Stimulated activated CD4-positive, alpha-beta T cell treated with anti-CD3 and anti-CD28 coated beads, Interleukin-15, amount 100 ng/mL, for 1 hour (primary cell): Measurements from ENCODE around the gene SNTG2.
"Not testable (repeated sequence)": the region's sequence is repeated elsewhere in the genome, so short reads cannot be mapped to it uniquely, and the experiment has no call there.

Experiments
- DNase-seq, 2 donors: peaks; one replicate each; pipeline ENCODE4 v3.0.0-alpha.2; 2020; ENCODE audit warnings: low read depth in 1 of 2, low spot score in 1 of 2

Gene SNTG2

DNA sequence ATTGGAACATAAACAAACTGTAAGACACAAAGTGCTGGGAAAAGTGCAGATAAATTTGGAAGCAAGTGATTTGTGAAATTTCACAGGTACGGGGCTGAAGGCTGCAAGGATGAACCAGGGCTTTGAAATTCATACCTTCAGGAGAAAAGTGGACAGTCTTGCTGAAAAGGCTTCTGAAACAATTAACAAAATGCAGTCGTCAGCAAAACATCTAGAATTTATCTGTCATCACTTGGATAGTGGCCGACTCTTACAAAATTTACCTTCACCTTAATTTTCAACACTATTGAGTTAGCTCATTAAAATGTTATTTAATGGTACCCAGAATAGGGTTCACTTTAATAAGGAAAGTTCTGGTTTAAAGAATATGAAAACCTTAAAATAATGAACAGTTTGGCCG, 138.3 kb downstream of the SNTG2 start:
- no peak for DNase-seq

DNA sequence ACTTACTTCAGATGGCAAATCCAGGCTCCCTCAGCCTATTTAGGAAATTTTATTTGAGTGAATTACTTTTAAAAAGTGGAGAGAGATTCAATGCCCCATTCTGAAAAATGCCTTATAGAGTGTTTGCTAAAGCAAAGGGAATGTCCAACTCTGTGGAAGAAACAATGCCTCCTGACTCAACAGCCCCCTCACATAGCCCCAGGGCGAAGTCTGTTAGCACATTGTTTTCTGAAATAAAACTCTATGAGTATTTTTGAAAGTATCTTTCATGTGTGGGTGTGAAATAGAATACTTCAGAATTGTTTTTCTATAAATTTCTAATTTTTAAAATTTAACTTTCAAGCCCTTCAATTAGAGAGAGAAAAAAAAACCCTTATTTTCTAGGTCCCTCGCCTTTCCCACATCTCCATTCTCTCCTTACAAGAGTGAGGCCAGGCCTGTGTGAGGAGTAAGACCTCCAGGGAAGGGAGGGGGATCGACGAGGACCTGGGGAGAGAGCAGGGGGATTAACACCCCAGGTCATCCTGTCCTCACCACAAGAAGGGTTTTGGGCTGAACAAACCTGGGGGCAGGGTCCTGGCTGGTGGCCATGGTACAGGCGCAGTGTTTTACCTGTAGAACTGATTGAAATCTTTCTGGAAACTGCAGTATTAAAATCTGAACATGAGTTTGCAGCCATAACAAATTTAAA, 141.4 kb downstream of the SNTG2 start:
- no peak for DNase-seq

GRCh38 chr2:1093668-1094067, 143.0 kb downstream of the SNTG2 start:
- DNase-seq, result not testable (repeated sequence)

DNA sequence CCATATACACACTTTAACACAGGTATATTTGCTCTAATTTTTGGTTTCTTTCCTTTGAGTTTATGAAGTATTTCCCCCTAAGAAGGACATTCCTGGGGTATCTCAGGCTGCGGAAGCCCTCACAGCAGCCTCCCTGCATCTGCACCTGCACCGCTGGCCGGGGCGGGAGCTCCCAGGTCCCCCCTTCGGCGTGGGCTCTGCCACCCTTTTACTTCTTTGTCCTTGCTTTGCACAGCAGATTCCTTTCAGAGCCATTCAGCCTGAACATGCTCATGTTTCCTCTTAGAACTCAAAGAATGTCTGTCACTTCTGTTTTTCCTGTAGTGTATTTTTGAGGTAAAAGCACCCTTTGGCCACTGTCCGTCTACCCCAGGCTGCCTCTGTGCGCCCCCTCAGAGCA, 146.5 kb downstream of the SNTG2 start:
- no peak for DNase-seq

GRCh38 chr2:1099418-1099817, 148.8 kb downstream of the SNTG2 start:
- DNase-seq, result no peak

DNA sequence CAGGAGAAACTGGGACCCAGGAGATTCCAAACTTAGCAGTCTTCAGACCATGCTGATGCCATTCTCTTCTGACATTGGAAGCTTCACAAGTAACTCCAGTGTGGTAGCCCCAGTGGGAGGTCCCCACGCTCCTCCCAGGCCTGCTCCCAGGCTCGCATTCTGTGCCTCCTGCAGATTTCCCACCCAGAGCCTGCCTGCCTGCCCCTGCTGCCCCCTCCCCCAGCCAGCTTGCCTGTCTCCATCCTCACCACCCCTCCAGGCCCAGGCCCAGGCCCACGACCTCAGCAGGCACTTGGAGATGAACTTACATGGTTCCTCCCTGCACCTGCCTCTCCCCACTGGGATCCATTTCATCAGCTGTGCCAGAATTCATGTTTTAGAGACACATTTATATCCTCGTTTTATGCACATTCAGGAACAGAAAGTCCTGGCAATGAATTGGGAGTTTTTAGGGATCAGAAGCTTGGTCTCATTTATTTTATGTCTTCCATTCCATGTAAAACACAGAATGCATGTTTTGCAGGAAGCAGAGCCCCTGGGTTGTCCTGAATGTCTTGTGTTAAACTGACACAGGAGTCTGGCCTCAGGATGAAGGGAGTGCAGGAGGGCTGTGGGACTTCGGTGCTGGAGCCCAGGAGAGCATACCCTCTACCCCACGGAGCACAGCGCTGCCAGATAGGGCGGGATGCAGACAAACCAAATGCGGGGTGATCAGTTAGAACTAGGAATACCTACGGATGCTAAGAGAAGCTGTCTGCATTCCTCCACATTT, 150.5 kb downstream of the SNTG2 start:
- DNase-seq, result no peak

- no peak for DNase-seq
Measured at GRCh38 chr2:1101982-1102590, 151.4 kb downstream of the SNTG2 start.

DNA sequence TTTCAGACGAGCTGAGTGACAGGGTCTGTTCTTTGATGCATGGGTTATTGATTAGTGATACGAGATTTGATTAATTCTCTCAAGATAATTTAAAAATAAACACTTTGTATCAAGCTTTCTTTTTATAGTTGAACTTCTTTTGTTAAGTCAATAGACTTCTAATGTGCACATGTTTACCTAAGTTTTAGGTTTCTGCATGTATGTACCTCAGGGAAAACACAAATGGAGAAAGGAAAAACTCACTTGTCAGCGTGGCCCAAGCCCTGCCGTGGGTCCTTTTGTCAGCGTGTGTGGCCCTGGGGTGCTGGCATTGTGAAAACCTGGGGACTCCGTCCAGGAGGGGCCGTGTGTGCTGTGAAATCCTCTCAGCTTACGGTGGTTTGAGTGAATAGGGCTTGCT, 153.7 kb downstream of the SNTG2 start:
- no peak for DNase-seq

DNA sequence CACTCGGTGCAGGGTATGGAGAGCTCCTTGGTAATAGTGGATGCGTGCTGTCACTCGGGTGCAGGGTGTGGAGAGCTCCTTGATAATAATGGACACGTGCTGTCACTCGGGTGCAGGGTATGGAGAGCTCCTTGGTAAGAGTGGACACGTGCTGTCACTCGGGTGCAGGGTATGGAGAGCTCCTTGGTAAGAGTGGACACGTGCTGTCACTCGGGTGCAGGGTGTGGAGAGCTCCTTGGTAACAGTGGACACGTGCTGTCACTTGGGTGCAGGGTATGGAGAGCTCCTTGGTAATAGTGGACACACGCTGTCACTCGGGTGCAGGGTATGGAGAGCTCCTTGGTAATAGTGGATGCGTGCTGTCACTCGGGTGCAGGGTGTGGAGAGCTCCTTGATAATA, 155.7 kb downstream of the SNTG2 start:
- not testable (repeated sequence) for DNase-seq

DNA sequence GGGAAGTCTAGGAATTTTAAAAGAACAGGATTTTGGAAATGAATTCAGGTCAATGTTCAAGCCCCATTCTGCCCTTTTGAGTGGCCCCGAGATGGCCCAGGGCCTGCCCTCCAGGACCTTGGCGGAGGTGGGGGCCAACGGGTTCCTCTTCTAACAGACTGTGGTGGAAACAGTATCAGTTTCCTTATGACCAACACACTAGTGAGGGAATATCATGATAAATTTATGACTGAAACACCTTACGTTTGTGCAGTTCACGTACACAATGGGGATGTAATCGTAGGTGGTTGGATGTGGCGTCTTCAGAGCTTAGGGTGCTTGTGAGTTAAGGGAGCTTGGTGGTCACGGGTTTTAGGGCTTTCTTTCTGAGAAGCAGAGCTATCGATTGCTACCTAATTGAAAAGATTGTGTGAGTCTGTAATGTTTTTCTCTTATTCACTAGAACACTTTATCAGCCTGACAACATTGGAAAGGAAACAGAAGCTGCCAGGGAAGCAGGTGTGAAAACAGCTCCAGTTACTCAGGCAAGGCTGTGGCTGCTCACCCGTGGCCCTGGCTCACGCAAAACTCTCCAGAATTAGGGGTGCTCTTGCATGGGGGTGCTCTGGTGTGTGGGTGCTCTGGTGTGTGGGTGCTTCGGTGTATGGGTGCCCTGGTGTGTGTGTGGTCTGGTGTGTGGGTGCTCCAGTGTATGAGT, 165.3 kb downstream of the SNTG2 start:
- no peak for DNase-seq

DNA sequence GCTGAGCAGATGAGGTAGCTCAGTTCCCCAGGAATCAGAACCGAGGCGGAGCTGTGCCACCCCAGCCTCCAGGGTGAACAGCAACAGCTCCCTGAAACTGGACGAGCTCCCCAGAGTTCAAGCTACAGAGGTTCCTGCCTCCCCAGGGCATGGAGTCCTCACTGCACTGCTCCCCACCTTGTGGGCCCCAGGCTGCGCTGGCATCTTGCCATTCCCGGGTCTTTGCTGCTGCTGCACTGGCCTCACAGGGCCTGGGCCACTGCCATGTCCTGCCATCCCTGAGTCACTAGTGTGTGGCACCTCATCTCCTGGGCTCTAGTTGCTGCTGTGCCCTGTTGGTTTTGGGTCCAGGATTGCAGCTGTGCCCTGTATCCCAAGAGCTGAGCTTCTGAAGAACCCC, 166.9 kb downstream of the SNTG2 start:
- DNase-seq, result no peak

GRCh38 chr2:1125217-1125616, 174.6 kb downstream of the SNTG2 start:
- no peak for DNase-seq

DNA sequence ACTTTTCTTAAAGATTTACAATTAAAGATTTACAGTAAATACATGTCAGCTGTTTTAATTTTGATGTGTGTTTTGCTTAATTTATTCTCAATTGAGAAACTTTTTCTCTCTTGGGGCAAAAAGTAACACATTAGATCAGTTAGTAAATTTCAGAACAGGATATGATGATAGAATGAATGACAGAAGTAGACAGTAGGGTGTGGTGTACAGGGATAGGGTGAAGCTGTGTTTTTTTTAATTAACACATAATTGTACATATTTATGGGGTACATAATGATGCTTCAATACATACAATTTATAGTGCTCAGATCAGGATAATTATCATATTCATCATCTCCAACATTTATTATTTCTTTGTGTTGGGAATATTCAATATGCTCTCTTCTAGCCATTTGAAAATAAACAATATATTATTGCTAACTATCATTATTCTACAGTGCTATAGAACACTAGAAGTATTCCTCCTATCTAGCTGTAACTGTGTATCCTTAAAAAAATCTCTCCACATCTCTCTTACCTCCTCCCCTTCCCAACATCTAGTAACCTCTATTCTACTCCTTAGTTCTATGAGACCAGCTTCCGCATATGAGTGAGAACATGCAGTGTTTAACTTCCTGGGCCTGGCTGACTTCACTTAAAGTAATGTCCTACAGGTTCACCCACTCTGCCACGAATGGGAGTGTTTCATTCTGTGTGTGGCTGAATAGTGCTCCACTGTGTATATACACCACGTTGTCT, 175.2 kb downstream of the SNTG2 start:
- DNase-seq, result no peak

- DNase-seq, result no peak
Measured at GRCh38 chr2:1129982-1130381, 179.3 kb downstream of the SNTG2 start.

- no peak for DNase-seq
Measured at GRCh38 chr2:1130922-1131321, 180.3 kb downstream of the SNTG2 start.

- no peak for DNase-seq
Measured at GRCh38 chr2:1132328-1132969, 181.8 kb downstream of the SNTG2 start.

DNA sequence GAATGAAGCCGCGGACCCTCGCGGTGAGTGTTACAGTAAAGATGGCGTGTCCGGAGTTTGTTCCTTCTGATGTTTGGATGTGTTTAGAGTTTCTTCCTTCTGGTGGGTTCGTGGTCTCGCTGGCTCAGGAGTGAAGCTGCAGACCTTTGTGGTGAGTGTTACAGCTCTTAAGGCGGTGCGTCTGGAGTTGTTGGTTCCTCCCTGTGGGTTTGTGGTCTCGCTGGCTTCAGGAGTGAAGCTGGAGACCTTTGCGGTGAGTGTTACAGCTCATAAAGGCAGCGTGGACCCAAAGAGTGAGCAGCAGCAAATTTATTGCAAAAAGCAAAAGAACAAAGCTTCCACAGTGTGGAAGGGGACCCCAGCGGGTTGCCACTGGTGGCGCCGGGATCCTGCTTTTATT, 183.2 kb downstream of the SNTG2 start:
- not testable (repeated sequence) for DNase-seq

GRCh38 chr2:1134629-1135028, 184.0 kb downstream of the SNTG2 start:
- DNase-seq, result no peak

GRCh38 chr2:1136067-1136466, 185.4 kb downstream of the SNTG2 start:
- DNase-seq, result no peak

DNA sequence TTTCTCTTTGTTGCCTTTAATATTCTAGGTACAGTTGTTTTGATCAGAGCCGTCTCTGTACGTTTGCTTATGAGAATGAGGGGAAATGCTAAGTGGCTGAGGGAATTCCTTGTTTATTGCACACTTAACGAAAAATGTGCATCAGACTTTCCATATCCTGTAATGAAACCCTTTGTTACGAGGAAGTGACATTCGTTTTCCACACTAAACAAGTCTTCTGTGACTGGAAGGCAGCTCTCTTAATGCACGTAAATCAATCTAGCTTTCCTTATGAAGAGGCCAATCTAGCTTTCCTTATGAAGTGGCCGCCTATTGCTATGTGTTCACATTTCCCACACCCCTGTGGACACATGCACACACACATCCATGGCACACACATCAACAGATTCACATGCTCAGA, 186.2 kb downstream of the SNTG2 start:
- no peak for DNase-seq

GRCh38 chr2:1137264-1137663, 186.6 kb downstream of the SNTG2 start:
- no peak for DNase-seq
